ENCODE measurements around the gene C1GALT1.
"Not testable (repeated sequence)": the region's sequence is repeated elsewhere in the genome, so short reads cannot be mapped to it uniquely, and the experiment has no call there.

Gene C1GALT1

GRCh38 chr7:7173956-7174632 lies 8.2 kb upstream of the C1GALT1 start:
- DNase-seq, result no peak

- no peak for DNase-seq
Observed at GRCh38 chr7:7175075-7175695, 7.2 kb upstream of the C1GALT1 start.

DNA sequence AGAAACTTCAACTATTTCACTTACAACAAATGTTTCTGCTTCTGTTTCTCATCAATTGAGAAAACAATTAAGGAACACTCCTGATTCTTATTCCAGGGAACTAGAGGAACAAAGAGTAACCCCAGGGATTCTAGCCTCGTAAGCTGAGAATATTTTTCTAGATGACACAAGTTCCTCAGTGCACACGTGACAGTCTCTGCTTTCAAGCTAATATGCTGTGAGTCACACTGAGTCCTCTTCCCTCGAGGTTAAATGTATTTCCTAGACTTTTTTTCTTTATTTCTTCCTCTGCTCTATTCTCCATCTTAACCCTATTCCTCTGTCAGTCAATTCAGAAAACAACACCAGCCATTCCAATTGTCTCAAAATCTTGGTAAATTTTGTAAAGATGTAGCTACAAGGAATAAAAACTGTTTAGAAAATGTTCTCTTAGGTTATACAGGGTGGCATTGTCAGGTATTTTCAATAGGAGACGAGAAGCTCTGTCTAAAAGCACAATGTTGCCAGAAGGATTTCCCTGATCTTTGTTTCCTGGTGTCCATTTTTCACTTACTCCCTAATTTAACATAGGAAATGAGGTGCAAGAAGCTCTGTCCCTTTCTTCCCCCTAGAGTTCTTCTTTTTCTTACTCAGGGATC lies 5.8 kb upstream of the C1GALT1 start:
- DNase-seq, result no peak

DNA sequence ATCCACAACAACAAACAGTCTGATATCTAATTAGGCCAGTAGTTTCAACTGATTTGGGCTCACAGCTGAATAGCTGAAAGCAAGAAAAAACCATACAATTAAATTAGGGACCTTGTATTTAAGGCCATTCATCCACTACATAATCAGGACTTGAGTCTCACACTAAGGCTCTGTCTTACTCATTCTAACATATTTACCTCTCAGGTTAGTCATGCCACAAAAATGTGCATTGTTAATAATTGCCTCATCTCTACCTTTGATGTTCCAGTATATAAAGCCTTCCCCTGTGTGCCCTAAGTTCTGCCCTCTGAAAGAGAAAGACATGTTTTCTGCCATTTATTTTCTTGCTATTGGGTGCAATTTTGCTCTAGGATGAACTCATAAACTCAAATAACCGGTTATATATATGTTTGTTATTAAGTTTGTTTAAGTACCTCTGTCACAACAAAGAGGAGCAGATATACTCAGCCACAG lies 5.3 kb upstream of the C1GALT1 start:
- DNase-seq, result no peak

GRCh38 chr7:7178081-7178480 lies 4.3 kb upstream of the C1GALT1 start:
- no peak for DNase-seq

GRCh38 chr7:7178906-7179305 lies 3.4 kb upstream of the C1GALT1 start:
- no peak for DNase-seq

DNA sequence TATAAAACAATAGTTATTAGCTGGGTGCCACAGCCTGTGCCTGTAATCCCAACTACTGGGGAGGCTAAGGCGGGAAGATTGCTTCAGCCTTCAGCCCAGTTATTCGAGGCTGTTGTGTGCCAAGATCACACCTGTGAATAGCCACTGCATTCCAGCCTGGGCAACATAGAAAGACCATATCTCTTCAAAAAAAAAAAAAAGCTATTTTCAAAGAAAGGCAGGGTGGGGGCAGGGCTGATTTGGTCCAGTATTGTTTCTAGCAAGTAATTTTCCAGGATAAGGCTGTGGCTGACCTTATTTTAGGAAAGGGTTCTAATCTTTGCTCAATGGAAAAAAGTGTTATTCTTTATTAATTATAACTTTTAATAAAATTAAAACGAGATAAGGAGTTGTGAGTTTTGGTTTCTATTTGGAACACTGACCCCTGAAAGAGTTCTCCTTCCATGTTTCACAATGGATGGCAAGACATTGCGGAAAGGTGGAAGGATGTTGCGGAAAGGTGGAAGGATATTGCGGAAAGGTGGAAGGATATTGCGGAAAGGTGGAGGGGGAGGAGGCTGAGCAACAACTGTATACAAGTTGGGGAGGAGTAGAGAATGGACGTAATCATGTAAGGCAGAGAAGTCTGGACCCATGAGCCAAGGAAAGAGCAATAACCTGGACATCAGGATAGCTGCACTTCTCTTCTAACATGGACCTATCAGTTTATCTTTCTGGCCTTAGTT lies 1.5 kb upstream of the C1GALT1 start:
- DNase-seq, result no peak

DNA sequence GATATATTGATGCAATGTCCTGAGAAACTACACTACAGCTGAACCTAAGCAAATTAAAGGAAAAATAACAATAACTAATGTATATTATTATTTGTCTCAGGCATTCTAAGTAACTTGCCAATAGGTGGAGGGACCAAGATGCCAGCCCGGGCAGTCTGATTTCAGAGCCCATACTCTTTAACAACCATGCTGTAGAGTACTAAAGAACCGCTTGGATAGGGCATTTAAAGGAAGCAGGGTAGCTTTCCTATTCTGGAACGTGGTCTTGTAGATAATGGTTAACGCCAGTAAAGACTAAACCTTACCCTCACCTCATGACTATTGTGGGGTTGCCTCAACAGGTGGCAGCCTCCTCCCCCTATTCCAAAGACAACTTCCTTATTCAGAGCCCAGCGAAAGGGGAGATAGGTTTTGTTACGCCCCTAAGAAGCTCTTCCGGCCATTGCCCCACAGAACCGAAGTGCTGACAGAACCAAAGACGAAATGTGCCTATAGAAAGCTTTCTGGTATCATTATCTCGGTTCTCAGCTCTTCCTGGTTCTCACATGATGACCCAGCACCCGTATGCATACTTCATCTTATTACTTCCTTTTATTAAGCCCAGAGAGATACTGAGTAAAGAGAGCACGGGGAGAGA lies 707 bp upstream of the C1GALT1 start:
- DNase-seq, result peak; percentile 28

DNA sequence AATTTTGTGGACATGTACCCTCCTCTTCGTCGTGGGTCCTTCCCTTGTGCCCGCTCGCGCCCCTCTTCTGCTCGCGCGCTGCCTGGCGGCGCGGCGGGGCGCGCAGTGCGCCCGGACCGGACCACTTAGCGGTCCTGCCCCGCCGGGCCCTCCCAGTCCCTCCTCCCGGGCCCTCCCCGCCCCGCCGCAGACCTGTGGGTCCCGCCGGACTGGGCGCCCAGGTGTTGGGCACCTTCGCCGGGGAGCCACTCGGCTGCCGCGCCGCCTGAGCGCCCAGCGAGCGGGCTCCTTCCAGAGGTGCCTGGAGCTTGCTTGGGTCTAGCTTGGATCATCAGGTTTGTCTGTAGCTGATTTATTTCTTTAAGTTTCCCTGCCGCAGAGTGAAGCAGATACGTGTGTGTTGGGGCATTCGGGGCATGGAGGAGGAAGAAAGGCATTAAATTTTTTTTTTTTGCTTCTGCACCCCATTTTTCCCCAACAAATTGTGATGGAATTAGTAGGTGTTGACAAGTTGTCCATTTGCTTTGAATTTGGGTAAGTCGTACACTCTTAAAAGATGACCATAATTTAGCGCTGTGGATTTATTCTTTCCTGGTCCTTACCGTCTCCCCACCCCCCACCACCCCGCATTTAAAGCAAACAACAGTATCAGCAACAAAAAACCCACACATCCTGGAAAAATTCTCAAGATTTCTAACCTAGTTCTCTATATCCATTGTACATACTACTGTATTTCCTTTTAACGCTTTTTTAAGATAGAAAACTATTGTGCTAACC lies 905 bp downstream of the C1GALT1 start:
- peak; percentile 32 for DNase-seq

- DNase-seq, result no peak
Observed at GRCh38 chr7:7183838-7184463, 1.6 kb downstream of the C1GALT1 start.

DNA sequence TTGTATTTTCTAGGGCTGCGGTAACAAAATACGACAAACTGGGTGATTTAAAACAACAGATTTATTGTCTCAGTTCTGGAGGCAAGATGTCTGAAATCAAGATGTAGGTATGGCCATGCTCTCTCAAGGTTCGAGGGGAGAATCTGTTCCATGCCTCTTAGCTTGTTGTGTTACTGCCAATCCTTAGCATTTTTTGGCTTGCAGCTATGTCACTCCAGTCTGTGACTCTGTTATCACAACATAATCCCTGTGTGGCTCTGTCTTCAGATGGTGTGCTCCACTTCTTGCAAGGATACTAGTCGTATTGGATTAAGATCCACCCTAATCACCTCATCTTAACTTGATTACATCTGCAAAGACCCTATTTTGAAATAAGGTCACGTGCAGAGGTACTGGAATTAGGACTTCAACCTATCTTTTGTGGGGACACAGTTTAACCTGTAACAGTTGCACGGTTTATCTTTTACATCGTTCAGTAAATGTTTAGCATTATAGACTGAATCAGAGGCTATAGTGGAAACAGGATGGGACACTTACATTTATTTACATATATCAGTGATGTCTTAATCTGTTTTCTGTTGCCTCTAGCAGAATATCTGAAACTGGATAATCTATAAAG lies 3.1 kb downstream of the C1GALT1 start:
- no peak for DNase-seq

GRCh38 chr7:7188091-7188490 lies 5.7 kb downstream of the C1GALT1 start:
- DNase-seq, result no peak

GRCh38 chr7:7188742-7189141 lies 6.4 kb downstream of the C1GALT1 start:
- DNase-seq, result no peak

- DNase-seq, result no peak
Observed at GRCh38 chr7:7190142-7190541, 7.8 kb downstream of the C1GALT1 start.

DNA sequence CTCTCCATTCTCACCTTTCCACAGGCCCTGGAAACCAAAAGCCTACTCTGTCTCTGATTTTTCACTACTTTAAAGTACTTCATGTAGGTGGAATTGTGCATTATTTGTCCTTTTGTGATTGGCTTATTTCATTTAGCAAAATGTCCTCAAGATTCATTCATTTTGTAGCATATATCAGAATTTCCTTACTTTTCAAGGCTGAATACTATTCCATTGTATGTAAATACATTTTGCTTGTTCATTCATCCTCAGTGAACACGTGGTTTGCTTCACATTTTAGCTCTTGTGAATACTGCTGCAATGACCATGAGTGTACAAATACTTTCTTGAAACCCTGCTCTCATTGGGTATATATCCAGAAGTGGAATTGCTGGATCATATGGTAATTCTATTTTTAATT lies 8.8 kb downstream of the C1GALT1 start:
- no peak for DNase-seq

DNA sequence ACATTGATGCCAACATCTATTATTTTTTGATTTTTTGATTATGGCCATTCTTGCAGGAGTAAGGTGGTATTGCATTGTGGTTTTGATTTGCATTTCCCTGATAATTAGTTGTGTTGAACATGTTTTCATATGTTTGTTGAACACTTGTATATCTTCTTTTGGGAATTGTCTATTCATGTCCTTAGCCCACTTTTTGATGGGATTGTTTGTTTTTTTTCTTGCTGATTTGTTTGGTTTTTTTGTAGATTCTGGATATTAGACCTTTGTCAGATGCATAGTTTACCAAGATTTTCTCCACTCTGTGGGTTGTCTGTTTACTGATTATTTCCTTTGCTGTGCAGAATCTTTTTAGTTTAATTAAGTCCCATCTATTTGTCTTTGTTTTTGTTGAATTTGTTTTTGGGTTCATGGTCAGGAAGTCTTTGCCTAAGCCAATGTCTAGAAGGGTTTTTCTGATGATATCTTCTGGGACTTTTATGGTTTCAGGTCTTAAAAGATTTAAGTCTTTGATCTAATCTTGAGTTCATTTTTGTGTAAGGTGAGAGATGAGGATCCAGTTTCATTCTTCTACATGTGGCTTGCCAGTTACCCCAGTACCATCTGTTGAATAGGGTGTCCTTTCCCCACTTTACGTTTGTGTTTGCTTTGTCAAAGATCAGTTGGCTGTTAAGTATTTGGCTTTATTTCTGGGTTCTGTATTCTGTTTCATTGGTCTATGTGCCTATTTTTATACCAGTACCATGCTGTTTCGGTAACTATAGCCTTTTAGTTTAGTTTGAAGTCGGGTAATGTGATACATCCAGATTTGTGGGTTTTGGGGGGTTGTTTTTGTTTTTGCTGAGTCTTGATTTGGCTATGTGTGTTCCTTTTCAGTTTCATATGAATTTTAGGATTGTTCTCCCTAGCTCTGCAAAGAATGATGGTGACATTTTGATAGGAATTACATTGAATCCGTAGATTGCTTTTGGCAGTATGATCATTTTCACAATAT lies 10.7 kb downstream of the C1GALT1 start:
- not testable (repeated sequence) for DNase-seq

DNA sequence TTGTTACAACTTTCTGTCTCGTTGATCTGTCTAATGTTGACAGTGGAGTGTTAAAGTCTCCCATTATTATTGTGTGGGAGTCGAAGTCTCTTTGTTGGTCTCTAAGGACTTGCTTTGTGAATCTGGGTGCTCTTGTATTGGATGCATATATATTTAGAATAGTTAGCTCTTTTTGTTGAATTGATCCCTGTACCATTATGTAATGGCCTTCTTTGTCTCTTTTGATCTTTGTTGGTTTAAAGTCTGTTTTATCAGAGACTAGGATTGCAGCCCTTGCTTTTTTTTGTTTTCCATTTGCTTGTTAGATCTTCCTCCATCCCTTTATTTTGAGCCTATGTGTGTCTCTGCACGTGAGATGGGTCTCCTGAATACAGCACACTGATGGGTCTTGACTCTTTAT lies 17.2 kb downstream of the C1GALT1 start:
- DNase-seq, result not testable (repeated sequence)

- DNase-seq, result not testable (repeated sequence)
Observed at GRCh38 chr7:7200255-7200654, 17.9 kb downstream of the C1GALT1 start.

DNA sequence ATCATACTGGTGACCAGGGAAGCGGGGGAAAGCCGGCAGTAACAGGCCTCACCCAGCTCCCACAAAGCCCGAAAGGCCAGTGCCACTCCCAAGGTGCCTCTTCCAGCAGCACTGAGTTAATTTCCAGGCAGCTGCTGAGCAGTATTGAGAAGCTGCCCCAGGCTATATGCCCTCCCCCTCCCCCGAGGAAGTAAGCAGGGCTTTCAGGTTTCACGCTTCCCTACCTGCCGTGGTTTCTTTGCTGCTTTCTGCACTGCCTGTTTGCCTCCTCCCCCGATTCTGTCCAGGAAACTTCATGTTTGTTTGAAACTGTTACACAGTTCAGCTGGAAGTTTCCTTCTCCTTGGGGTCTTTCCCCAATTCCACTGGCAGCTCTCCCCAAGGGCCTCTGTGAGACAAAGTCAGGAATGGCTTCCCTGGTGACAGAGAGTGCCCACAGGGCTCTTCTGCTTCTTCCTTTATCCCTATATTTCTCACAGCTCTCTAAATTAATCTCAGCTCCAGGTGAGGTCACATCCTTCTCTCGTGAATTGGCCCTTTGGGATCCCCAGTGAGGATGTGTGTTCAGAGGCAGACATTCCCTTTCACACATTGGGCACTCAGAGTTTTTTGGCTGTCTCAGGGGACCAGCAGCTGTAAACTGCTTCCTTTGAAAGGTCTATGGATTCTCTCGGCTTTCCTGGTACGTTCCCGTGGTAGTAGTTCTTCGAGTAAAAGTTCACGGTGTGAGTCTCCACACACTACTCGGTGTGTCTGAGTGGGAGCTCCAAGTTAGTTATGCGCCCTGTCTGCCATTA lies 19.4 kb downstream of the C1GALT1 start:
- DNase-seq, result no peak

All from NCI-H774 (cell line).